SW480 (cell line): Measurements from ENCODE around the gene MMP14.
"Not testable (repeated sequence)": the region's sequence is repeated elsewhere in the genome, so short reads cannot be mapped to it uniquely, and the experiment has no call there.

Experiments
- DNase-seq: peaks from one replicate; pipeline ENCODE4 v3.0.0-alpha.2; 2016; ENCODE audit warnings: low spot score

MMP14 gene

GRCh38 chr14:22836301-22837113 is at the start of gene MMP14:
Gene MMP14 (plus strand): TSS chr14:22836585. CDS start chr14:22836818, 233 bp downstream.
- peak; percentile 47 for DNase-seq

DNA sequence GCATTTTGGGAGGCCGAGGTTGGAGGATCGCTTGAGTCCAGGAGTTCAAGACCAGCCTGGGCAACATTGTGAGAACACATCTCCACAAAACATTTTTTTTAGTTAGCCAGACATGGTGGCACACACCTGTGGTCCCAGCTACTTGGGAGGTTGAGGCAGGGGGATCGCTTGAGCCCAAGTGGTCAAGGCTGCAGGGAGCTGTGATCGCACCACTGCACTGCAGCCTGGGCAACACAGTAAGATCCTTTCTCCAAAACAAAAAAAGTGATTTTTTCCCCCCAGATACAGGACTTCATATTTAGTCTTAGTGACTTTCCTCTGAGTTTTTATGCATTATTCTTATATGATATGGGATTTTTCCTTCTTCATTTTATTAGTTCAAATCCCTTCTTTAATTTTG is 49.7 kb upstream of the MMP14 start:
- no peak for DNase-seq

- DNase-seq = peak; percentile 40
Measured at GRCh38 chr14:22791301-22791700, 45.1 kb upstream of the MMP14 start.

DNA sequence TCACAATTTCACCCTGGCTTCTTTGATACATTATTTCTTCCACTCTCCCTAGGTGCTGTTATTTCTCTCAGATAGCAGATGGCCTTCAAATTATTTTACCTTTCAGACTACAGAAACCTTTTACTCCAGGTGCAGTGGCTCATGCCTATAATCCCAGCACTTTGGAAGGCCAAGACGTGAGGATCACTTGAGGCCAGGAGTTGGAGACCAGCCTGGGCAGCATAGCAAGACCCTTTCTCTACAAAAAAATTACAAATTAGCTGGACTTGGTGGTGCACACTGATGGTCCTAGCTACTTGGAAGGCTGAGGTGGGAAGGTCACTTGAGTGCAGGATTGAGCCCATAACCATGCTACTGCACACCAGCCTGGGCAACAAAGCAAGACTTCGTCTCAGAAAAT is 44.2 kb upstream of the MMP14 start:
- no peak for DNase-seq

- DNase-seq = not testable (repeated sequence)
Measured at GRCh38 chr14:22793550-22793949, 42.8 kb upstream of the MMP14 start.

- DNase-seq = no peak
Measured at GRCh38 chr14:22793976-22794375, 42.4 kb upstream of the MMP14 start.

GRCh38 chr14:22794551-22794951 is 41.8 kb upstream of the MMP14 start:
- DNase-seq = no peak

DNA sequence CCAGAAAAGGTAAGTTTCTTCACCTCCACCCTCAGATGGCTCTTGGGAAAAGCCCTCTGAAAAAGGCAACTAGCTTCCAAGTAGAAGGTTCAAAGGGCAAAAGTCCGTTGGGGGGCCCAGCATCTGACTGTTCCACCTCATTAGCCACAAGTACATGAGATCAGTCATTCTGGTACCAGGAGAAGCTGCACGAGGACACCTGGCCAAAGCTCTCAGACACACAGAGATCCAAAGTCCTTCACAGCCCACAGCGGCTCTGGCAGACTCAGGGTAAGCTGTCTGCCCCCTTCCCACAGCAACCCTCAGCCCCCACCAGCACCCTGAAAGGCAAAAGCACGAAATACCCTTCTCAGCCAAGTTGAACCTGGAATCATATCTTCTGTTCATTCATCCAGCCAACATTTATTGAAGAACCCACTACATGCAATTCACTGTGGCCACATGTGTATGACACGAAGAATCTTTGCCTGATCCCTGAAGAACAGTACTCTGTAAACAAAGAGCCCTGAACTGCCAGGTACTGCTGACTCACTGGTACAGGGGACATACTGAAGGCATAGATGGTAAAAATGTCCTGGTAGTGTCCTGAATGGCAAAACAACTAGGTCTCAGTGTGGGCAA is 40.2 kb upstream of the MMP14 start:
- DNase-seq = no peak

DNA sequence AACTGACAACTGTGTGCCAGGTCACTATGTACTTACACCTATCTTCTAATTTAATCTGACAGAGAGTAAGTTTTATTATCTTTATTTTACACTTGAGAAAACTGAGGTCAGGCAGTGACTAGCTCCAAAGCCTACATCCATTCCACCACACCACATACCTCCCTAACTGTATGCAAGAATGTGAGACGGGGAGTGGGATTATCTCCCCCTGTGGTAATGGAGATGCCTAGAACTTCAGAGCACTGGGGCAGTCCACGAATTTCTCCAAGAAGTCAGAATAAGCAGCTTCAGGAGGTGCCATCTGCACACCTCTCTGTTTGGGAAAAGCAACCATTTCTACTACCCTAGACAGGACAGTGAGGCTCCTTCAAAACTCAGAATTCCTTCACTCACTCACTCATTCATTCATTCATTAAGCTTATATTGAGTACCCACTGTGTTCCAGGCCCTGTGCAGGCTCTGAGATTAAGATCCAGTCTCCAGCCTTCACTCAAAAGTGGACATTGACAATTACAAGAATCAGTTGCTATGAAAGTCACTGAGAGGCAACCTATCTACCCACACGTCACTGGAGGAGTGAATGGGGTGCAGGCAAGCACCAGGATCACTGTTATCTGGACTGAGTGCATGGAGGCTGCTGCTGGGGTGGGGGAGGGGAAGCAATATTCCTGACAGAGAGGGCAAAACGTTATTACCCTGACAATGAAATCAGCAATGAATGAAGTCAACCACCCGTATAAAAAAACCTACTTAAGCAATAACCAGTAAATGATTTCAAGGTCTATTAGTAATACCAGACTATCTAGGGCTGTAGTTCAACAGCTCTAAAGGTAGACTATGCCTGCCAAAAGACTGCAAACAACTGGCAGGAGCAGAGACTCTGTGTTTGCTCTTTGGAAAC is 39.1 kb upstream of the MMP14 start:
- DNase-seq = no peak

DNA sequence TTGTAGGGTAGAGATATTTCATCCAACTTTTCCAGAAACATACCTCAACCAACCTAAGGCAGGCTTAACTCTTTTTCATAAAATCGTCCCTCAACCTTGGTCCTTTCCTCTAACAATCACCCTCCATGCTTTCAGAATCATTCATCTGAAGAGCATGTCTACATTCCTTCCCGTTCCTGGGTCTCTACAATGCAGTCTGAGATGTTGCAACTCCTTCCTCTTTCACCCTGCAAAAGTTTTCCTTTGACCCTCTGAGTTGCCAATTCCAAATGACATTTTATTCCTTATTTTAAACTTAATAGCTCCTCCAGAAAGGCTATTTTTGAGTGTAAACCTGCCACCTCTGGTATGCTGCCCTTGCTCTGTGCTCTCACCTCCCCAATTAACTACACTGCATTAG is 37.9 kb upstream of the MMP14 start:
- no peak for DNase-seq

DNA sequence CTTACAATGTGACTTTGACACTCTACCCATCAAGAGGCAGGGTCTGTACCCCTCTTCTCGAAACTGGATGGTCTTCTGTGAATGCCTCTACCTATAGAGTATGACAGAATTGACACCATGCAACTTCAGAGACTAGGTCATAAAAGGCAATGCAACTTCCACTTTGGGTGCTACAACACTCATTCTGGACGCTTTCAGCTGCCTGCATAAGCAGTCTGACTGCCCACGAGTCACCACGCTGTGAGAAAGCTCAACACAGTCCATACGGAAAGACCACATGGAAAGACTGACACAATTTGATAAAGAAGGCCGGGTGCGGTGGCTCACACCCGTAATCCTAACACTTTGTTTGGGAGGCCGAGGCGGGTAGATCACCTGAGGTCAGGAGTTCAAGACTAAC is 36.0 kb upstream of the MMP14 start:
- no peak for DNase-seq

DNA sequence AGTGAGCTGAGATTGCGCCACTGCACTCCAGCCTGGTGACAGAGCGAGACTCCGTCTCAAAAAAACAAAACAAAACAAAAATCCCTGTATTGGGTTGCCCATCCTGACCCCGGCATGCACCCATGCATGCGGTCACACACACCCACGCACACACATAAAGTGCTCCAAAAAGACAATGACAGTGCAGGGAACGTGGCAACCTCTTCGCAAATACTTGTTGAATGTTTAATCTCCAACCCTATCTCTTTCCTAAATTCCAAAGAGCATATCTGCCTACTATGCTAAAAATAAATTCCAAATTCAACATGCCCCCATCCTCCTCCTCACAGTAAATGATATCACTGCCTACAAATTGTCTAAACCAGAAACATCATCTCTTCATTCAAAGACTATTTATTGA is 34.7 kb upstream of the MMP14 start:
- no peak for DNase-seq

- no peak for DNase-seq
Measured at GRCh38 chr14:22802860-22803686, 33.3 kb upstream of the MMP14 start.

GRCh38 chr14:22803687-22803974 is 32.8 kb upstream of the MMP14 start:
- DNase-seq = no peak

DNA sequence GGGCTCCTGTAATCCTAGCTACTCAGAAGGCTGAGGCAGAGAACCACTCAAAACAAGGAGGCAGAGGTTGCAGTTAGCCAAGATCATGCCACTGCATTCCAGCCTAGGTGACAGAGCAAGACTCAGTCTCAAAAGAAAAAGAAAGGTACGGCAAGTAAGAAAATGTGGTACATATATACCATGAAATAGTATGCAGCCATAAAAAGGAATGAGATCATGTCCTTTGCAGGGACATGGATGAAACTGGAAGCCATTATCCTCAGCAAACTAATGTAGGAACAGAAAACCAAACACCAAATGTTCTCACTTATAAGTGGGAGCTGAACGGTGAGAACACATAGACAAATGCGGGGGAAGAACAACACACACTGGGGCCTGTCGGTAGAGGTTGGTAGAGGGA is 31.1 kb upstream of the MMP14 start:
- not testable (repeated sequence) for DNase-seq

GRCh38 chr14:22807432-22808087 is 28.8 kb upstream of the MMP14 start:
- DNase-seq = no peak

- DNase-seq = no peak
Measured at GRCh38 chr14:22808388-22809209, 27.8 kb upstream of the MMP14 start.

DNA sequence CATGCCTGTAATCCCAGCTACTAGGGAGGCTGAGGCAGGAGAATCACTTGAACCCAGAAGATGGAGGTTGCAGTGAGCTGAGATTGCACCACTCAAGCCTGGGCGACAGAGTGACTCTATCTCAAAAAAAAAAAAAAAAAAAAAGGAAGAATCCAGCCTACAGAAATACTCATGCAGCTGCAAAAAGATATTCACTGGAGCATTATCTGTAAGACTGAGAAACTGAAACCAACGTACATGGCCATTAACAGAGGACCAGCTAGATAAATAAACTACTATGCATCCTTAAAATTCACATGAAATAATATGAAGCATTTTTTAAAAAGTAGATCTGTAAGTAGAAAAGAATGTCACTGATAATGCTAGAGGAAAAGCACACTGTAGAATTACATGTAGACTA is 24.7 kb upstream of the MMP14 start:
- no peak for DNase-seq

- no peak for DNase-seq
Measured at GRCh38 chr14:22812744-22813143, 23.6 kb upstream of the MMP14 start.

- DNase-seq = no peak
Measured at GRCh38 chr14:22813145-22813544, 23.2 kb upstream of the MMP14 start.

- DNase-seq = no peak
Measured at GRCh38 chr14:22814373-22814772, 22.0 kb upstream of the MMP14 start.
